ENCODE results near the gene C17orf78.

The C17orf78 gene

DNA sequence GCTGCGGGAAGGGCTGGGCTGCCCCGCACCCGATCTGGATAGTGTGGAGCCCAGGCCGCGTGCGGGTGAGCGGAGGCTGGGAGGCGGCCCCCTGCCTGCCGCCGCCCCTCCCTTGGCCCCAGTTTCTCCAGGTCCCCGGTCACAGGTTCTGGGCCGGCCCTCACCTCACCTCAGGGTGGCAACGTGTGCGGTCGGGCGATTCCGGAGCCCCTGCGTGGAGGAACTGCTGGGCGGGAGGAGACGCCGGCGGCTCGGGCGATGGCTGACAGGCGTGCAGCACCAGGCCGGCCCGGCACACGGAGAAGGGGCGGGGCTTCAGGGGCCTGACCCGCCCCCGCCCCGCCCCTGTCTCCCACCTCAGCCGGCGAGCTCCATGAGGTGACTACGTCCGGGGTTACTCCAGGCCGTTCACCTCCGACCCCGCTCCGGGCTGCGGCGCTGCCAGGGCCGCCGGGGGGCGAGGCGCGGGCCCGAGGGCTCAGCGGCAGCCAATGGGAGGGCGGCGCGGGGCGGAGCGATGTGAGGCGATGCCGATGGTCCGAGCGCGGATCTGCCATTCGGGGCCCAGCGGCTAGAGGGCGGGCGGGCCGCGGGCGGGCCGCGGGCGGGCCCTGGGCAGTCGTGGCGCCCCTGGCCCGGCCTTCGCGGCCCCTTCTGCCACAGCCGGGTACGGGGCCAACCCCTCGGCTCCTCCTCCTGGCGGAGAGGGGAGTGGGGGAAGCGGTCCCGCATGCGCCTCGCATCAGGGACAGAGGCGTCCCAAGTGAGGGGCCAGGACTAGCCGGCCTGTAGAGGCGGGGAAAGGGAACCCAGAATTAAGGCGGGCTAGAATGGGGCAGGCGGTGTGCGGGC, 16.7 kb upstream of the C17orf78 start:
- Histone ChIP-seq H3K9me3 (ENCODE audit: control insufficient read depth, low read depth, low read length) (no peaks in the 10 kb centered on the region), H3K27me3 (ENCODE audit: control insufficient read depth, insufficient read depth, low read length) (no peaks in the 10 kb centered on the region), H3K4me3 (ENCODE audit: low read length) (peak overlapping the region; percentile 99), H3K4me1 (ENCODE audit: control insufficient read depth, low read depth, low read length) (peaks cover 24% of the 10 kb centered on the region), H3K27ac (ENCODE audit: low read length) (peak overlapping the region; percentile 94), H3K36me3 (ENCODE audit: control insufficient read depth, low read depth, low read length) (peaks cover 4% of the 10 kb centered on the region), H3K9ac (ENCODE audit: low read length) (peak overlapping the region; percentile 95)

- H3K9me3 ChIP-seq (ENCODE audit: control insufficient read depth, low read depth, low read length) = no peaks in the 10 kb centered on the region
- H3K27me3 ChIP-seq (ENCODE audit: control insufficient read depth, insufficient read depth, low read length) = no peaks in the 10 kb centered on the region
- peaks cover 24% of the 10 kb centered on the region for H3K4me1 ChIP-seq (ENCODE audit: control insufficient read depth, low read depth, low read length)
- H3K36me3 ChIP-seq (ENCODE audit: control insufficient read depth, low read depth, low read length) = peaks cover 4% of the 10 kb centered on the region
- H3K27ac ChIP-seq (ENCODE audit: low read length) = peak overlapping the region; percentile 7
- peak overlapping the region; percentile 21 for H3K9ac ChIP-seq (ENCODE audit: low read length)
- H3K4me3 ChIP-seq (ENCODE audit: low read length) = peak overlapping the region; percentile 26
These were observed 16.1 kb upstream of the C17orf78 start for GRCh38 chr17:37359682-37360188.

- no peak overlapping the region for H3K4me3 ChIP-seq (ENCODE audit: low read length)
- H3K9ac ChIP-seq (ENCODE audit: low read length) = no peak overlapping the region
- no peak overlapping the region for H3K27ac ChIP-seq (ENCODE audit: low read length)
- H3K36me3 ChIP-seq (ENCODE audit: control insufficient read depth, low read depth, low read length) = peaks cover 4% of the 10 kb centered on the region
- H3K9me3 ChIP-seq (ENCODE audit: control insufficient read depth, low read depth, low read length) = no peaks in the 10 kb centered on the region
- no peaks in the 10 kb centered on the region for H3K27me3 ChIP-seq (ENCODE audit: control insufficient read depth, insufficient read depth, low read length)
- H3K4me1 ChIP-seq (ENCODE audit: control insufficient read depth, low read depth, low read length) = peaks cover 24% of the 10 kb centered on the region
These were observed 15.2 kb upstream of the C17orf78 start for GRCh38 chr17:37360632-37361031.

DNA sequence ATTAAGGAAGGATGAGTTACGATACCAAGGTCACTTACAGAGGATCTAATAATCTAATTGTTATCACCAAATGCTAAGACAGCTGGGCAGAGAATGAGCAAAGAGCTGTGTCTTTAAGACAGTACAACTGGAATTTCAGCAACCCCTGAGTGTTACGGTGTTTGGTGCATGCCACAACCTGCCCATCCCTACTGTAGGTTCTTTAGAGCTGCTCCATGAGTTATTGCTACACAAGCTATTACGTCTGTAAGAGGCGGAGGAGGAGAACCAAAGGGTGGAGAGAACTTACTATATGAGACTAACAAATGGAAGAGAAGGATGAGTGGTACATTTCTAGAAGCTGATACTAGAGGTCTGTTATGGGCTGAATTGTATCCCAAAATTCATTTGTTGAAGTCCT, 14.2 kb upstream of the C17orf78 start:
- H3K9ac ChIP-seq (ENCODE audit: low read length) = no peak overlapping the region
- no peak overlapping the region for H3K4me3 ChIP-seq (ENCODE audit: low read length)
- peaks cover 4% of the 10 kb centered on the region for H3K36me3 ChIP-seq (ENCODE audit: control insufficient read depth, low read depth, low read length)
- no peak overlapping the region for H3K27ac ChIP-seq (ENCODE audit: low read length)
- no peaks in the 10 kb centered on the region for H3K9me3 ChIP-seq (ENCODE audit: control insufficient read depth, low read depth, low read length)
- H3K4me1 ChIP-seq (ENCODE audit: control insufficient read depth, low read depth, low read length) = peaks cover 23% of the 10 kb centered on the region
- H3K27me3 ChIP-seq (ENCODE audit: control insufficient read depth, insufficient read depth, low read length) = no peaks in the 10 kb centered on the region

DNA sequence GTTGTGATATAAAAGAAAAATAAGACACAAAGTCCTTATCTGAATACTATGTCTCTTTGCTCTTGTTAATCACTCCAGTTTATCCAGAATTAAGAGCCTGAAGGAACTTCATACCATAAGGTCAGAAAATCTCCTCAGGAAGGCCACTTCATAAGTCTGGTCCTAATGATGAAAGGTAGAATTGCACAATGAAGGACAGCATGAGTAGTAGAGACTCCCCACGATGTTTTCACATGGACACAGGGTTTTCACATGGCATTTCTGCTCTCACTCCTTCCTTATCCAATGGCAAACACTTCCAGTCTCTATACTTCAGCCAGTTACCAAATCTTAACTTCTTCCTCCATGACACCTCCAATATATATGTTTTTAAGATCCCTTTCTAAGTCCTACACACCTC, 10.2 kb upstream of the C17orf78 start:
- H3K9ac ChIP-seq (ENCODE audit: low read length) = no peak overlapping the region
- no peaks in the 10 kb centered on the region for H3K9me3 ChIP-seq (ENCODE audit: control insufficient read depth, low read depth, low read length)
- H3K4me1 ChIP-seq (ENCODE audit: control insufficient read depth, low read depth, low read length) = no peaks in the 10 kb centered on the region
- no peaks in the 10 kb centered on the region for H3K36me3 ChIP-seq (ENCODE audit: control insufficient read depth, low read depth, low read length)
- H3K27ac ChIP-seq (ENCODE audit: low read length) = no peak overlapping the region
- no peaks in the 10 kb centered on the region for H3K27me3 ChIP-seq (ENCODE audit: control insufficient read depth, insufficient read depth, low read length)
- H3K4me3 ChIP-seq (ENCODE audit: low read length) = no peak overlapping the region

DNA sequence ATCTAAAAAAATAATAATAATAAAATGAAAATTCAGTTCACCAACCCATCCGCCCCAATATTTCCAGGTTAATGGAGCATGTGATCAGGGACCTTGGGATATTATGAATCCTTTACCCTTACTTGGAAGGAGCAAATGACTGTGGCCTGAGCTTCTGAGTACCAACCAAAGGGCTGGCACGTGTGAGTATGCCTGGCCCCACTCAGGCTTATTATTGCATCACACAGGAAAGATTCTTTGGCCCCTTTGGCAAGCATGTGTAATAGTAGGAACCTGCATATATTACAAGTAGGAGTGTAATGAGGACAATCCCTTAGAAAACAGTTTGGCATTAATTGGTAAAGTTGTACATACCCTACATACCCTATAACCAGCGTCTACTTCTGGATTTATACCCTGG, 7.2 kb upstream of the C17orf78 start:
- no peak overlapping the region for H3K9ac ChIP-seq (ENCODE audit: low read length)
- no peaks in the 10 kb centered on the region for H3K9me3 ChIP-seq (ENCODE audit: control insufficient read depth, low read depth, low read length)
- no peaks in the 10 kb centered on the region for H3K4me1 ChIP-seq (ENCODE audit: control insufficient read depth, low read depth, low read length)
- H3K36me3 ChIP-seq (ENCODE audit: control insufficient read depth, low read depth, low read length) = no peaks in the 10 kb centered on the region
- H3K27me3 ChIP-seq (ENCODE audit: control insufficient read depth, insufficient read depth, low read length) = no peaks in the 10 kb centered on the region
- no peak overlapping the region for H3K4me3 ChIP-seq (ENCODE audit: low read length)
- no peak overlapping the region for H3K27ac ChIP-seq (ENCODE audit: low read length)

GRCh38 chr17:37373530-37374159, 2.1 kb upstream of the C17orf78 start:
- H3K27ac ChIP-seq (ENCODE audit: low read length) = no peak overlapping the region
- H3K4me3 ChIP-seq (ENCODE audit: low read length) = no peak overlapping the region
- H3K9me3 ChIP-seq (ENCODE audit: control insufficient read depth, low read depth, low read length) = no peaks in the 10 kb centered on the region
- no peaks in the 10 kb centered on the region for H3K27me3 ChIP-seq (ENCODE audit: control insufficient read depth, insufficient read depth, low read length)
- H3K4me1 ChIP-seq (ENCODE audit: control insufficient read depth, low read depth, low read length) = no peaks in the 10 kb centered on the region
- no peaks in the 10 kb centered on the region for H3K36me3 ChIP-seq (ENCODE audit: control insufficient read depth, low read depth, low read length)
- no peak overlapping the region for H3K9ac ChIP-seq (ENCODE audit: low read length)

DNA sequence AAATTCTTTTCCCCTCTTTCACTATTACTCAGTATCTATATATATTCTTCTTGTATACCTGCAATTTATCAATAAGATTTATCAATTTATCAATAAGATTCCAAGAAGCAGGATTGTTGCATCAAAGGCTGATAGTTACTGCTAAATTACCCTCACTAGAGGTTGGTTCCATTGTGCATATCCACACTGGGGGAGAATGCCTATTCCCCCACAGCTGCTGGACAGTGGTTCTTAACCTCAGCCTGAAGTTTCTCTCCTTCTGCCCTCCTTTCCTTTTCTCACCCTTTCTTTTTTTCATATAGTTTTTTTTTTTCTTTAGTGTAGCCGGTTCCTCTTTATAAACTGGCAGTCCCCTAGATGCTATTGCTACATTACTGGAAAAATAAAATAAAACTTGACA, 6.3 kb downstream of the C17orf78 start:
- Histone ChIP-seq H3K27me3 (ENCODE audit: control insufficient read depth, insufficient read depth, low read length) (no peaks in the 10 kb centered on the region), H3K36me3 (ENCODE audit: control insufficient read depth, low read depth, low read length) (no peaks in the 10 kb centered on the region), H3K9me3 (ENCODE audit: control insufficient read depth, low read depth, low read length) (no peaks in the 10 kb centered on the region), H3K4me1 (ENCODE audit: control insufficient read depth, low read depth, low read length) (no peaks in the 10 kb centered on the region), H3K27ac (ENCODE audit: low read length) (no peak overlapping the region), H3K9ac (ENCODE audit: low read length) (no peak overlapping the region), H3K4me3 (ENCODE audit: low read length) (no peak overlapping the region)

DNA sequence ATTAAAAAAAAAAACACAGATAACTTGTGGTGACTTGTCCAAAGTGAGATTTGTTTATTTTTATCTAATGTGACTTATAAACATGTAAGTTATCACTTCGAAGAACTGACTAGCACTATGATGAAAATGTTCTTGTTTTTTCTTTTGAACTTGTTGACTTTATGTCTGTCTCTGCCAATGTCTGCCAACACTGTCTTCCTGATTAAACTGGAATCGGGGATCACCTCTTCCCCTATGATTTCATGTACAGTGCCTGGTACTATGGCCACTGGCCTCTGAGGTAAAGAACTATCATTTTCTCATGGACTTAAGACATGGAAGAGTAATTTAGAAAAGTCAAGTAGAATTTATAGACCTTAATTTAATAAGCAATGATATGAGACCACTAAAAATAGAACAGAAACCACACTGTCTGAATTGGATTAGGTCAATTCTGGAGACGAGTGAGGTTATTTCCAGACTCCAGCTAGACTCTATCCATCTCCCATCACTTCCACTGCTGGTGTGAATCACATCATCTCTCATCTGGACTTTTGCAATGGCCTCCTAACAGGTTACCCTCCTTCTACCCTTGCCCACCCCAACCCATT, 8.9 kb downstream of the C17orf78 start:
- no peak overlapping the region for H3K4me3 ChIP-seq (ENCODE audit: low read length)
- no peaks in the 10 kb centered on the region for H3K9me3 ChIP-seq (ENCODE audit: control insufficient read depth, low read depth, low read length)
- H3K4me1 ChIP-seq (ENCODE audit: control insufficient read depth, low read depth, low read length) = no peaks in the 10 kb centered on the region
- H3K9ac ChIP-seq (ENCODE audit: low read length) = no peak overlapping the region
- H3K27me3 ChIP-seq (ENCODE audit: control insufficient read depth, insufficient read depth, low read length) = no peaks in the 10 kb centered on the region
- no peaks in the 10 kb centered on the region for H3K36me3 ChIP-seq (ENCODE audit: control insufficient read depth, low read depth, low read length)
- H3K27ac ChIP-seq (ENCODE audit: low read length) = no peak overlapping the region

DNA sequence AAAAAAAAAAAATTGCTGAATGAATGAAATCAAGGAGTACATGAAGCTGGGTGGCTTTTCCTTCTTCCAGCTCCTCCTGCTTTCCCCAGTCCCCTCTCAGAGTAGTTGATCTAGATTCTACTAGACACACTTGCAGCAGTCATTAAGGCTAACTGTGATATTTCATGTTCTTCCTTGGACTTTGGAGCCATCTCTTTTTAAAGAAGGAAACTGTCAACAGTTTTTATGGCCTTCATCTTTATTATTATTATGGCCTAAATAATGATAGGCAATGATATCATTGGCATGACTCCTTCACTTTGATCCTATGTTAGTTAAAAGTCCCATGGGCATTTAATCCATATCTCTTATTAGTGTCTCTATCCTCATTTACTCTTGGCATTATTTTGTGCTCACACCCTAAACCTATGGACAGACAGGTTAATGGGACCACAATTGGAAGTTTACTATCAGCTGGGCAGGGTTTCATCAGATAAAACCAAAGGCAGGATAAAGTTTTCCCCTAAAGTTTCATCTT, 9.7 kb downstream of the C17orf78 start:
- Histone ChIP-seq H3K4me3 (ENCODE audit: low read length) (no peak overlapping the region), H3K9me3 (ENCODE audit: control insufficient read depth, low read depth, low read length) (no peaks in the 10 kb centered on the region), H3K27ac (ENCODE audit: low read length) (no peak overlapping the region), H3K9ac (ENCODE audit: low read length) (no peak overlapping the region), H3K27me3 (ENCODE audit: control insufficient read depth, insufficient read depth, low read length) (no peaks in the 10 kb centered on the region), H3K4me1 (ENCODE audit: control insufficient read depth, low read depth, low read length) (no peaks in the 10 kb centered on the region), H3K36me3 (ENCODE audit: control insufficient read depth, low read depth, low read length) (no peaks in the 10 kb centered on the region)

DNA sequence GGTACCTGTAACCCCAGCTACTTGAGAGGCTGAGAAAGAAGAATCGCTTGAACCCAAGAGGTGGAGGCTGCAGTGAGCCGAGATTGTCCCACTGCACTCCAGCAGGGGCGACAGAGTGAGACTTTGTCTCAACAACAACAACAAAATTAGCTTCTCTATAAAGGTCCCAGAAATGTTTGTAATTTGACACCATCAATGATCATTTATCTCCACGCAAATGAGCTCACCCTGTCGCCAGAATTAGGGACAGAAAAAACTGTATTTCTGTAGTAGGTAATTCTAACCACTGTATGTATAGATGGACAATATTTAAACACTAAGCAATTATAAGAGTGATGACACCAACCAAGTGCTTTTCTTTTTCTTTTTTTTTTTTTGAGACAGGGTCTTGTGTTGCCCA, 10.7 kb downstream of the C17orf78 start:
- Histone ChIP-seq H3K27ac (ENCODE audit: low read length) (no peak overlapping the region), H3K9ac (ENCODE audit: low read length) (no peak overlapping the region), H3K27me3 (ENCODE audit: control insufficient read depth, insufficient read depth, low read length) (no peaks in the 10 kb centered on the region), H3K36me3 (ENCODE audit: control insufficient read depth, low read depth, low read length) (no peaks in the 10 kb centered on the region), H3K4me3 (ENCODE audit: low read length) (no peak overlapping the region), H3K9me3 (ENCODE audit: control insufficient read depth, low read depth, low read length) (no peaks in the 10 kb centered on the region), H3K4me1 (ENCODE audit: control insufficient read depth, low read depth, low read length) (no peaks in the 10 kb centered on the region)

All from iPS-18a (cell line).